HEK293 (cell line): ENCODE results near the gene SLC25A22.

Experiments
- CTCF ChIA-PET: fragments of 350-600 bp; formaldehyde crosslinking; extraction: SDS; loops from one replicate; lab custom pipeline; 2021; ENCODE audit warnings: antibody characterized with exemption; lab: Yijun Ruan, JAX
- POLR2A ChIA-PET: fragments of 300-600 bp; formaldehyde crosslinking; extraction: SDS; loops from one replicate; lab custom pipeline; 2020; ENCODE audit warnings: antibody characterized with exemption, inconsistent platforms; lab: Yijun Ruan, JAX
- H3K27ac ChIP-seq: fragments of 200-500 bp; sonication (Bioruptor generic); 2 replicates; pipeline ENCODE4 v1.5.1; 2014; ENCODE audit warnings: low read depth, low read length, control low read depth, inconsistent platforms; ENCODE audit errors: extremely low read depth
- H3K36me3 ChIP-seq, 2 experiments: fragments of 200-500 bp in 1 of 2; sonication (Bioruptor generic) in 1 of 2; 1 replicate in 1 of 2; 2 replicates in 1 of 2; pipeline ENCODE4 v1.5.1; 2014 to 2017; ENCODE audit warnings: inconsistent platforms in 2 of 2, low read length in 2 of 2; ENCODE audit not compliant: control insufficient read depth in 2 of 2, insufficient read depth in 1 of 2
- H3K4me1 ChIP-seq: fragments of 200-500 bp; sonication (Bioruptor generic); 2 replicates; pipeline ENCODE4 v1.5.1; 2014; ENCODE audit warnings: mild to moderate bottlenecking, low read length, inconsistent platforms; ENCODE audit not compliant: control insufficient read depth, insufficient read depth
- H3K4me3 ChIP-seq: 2 replicates; pipeline ENCODE4 v1.5.1; 2011; ENCODE audit warnings: low read depth, mild to moderate bottlenecking, control low read depth, low read length, moderate library complexity
- H3K9me3 ChIP-seq: fragments of 200-500 bp; sonication (Bioruptor generic); 2 replicates; pipeline ENCODE4 v1.5.1; 2014; ENCODE audit warnings: low read depth, low read length, inconsistent platforms; ENCODE audit not compliant: control insufficient read depth, insufficient read depth
- KLF8 ChIP-seq: fragments of 450-650 bp; formaldehyde crosslinking; IDR thresholded peaks from 2 replicates; pipeline ENCODE4 v1.5.1; 2016; ENCODE audit warnings: missing biosample characterization, missing genetic modification characterization
- MEIS1 ChIP-seq: sonication (generic); formaldehyde crosslinking; IDR thresholded peaks from 2 replicates; pipeline ENCODE4 v1.8.1; 2022; ENCODE audit warnings: missing genetic modification reagents, mild to moderate bottlenecking, borderline replicate concordance
- TCF7L2 ChIP-seq: IDR thresholded peaks from 2 replicates; pipeline ENCODE4 v1.6.1; 2011; ENCODE audit warnings: low read depth, mild to moderate bottlenecking, inconsistent platforms, low read length, moderate library complexity, borderline replicate concordance
- ZBTB1 ChIP-seq: fragments of 450-650 bp; formaldehyde crosslinking; IDR thresholded peaks from 2 replicates; pipeline ENCODE4 v1.5.1; 2016; ENCODE audit warnings: missing biosample characterization, missing genetic modification characterization
- ZIC2 ChIP-seq: fragments of 450-650 bp; formaldehyde crosslinking; IDR thresholded peaks from 2 replicates; pipeline ENCODE4 v1.5.1; 2016; ENCODE audit warnings: missing biosample characterization, missing genetic modification characterization
- ZNF146 ChIP-seq: fragments of 450-650 bp; formaldehyde crosslinking; IDR thresholded peaks from 2 replicates; pipeline ENCODE4 v1.5.1; 2016; ENCODE audit warnings: missing biosample characterization, missing genetic modification characterization
- ZNF169 ChIP-seq: fragments of 450-650 bp; formaldehyde crosslinking; IDR thresholded peaks from 2 replicates; pipeline ENCODE4 v1.5.1; 2016; ENCODE audit warnings: missing biosample characterization, missing genetic modification characterization
- ZNF174 ChIP-seq: fragments of 450-650 bp; formaldehyde crosslinking; IDR thresholded peaks from 2 replicates; pipeline ENCODE4 v1.5.0; 2017; ENCODE audit warnings: missing biosample characterization, mild to moderate bottlenecking, missing genetic modification characterization
- ZNF184 ChIP-seq: fragments of 450-650 bp; IDR thresholded peaks from 2 replicates; pipeline ENCODE4 v1.5.1; 2018; ENCODE audit warnings: missing biosample characterization, mild to moderate bottlenecking, missing genetic modification characterization
- ZNF19 ChIP-seq: fragments of 450-650 bp; formaldehyde crosslinking; IDR thresholded peaks from 2 replicates; pipeline ENCODE4; 2016; ENCODE audit warnings: missing biosample characterization, missing genetic modification characterization, low read depth
- ZNF214 ChIP-seq: fragments of 450-650 bp; formaldehyde crosslinking; IDR thresholded peaks from 2 replicates; pipeline ENCODE4 v1.5.1; 2017; ENCODE audit warnings: missing biosample characterization, mild to moderate bottlenecking, missing genetic modification characterization, borderline replicate concordance
- ZNF239 ChIP-seq: fragments of 450-650 bp; formaldehyde crosslinking; IDR thresholded peaks from 2 replicates; pipeline ENCODE4 v1.5.1; 2016; ENCODE audit warnings: missing biosample characterization, missing genetic modification characterization
- ZNF266 ChIP-seq: fragments of 450-650 bp; formaldehyde crosslinking; IDR thresholded peaks from 2 replicates; pipeline ENCODE4 v1.5.1; 2016; ENCODE audit warnings: missing biosample characterization, missing genetic modification characterization, low read depth
- ZNF362 ChIP-seq: fragments of 450-650 bp; formaldehyde crosslinking; IDR thresholded peaks from 2 replicates; pipeline ENCODE4 v1.5.1; 2016; ENCODE audit warnings: missing biosample characterization, missing genetic modification characterization
- ZNF521 ChIP-seq: fragments of 450-650 bp; formaldehyde crosslinking; IDR thresholded peaks from 2 replicates; pipeline ENCODE4 v1.5.1; 2017; ENCODE audit warnings: missing biosample characterization, mild to moderate bottlenecking, missing genetic modification characterization
- ZNF600 ChIP-seq: fragments of 450-650 bp; formaldehyde crosslinking; IDR thresholded peaks from 2 replicates; pipeline ENCODE4 v1.5.1; 2016; ENCODE audit warnings: missing biosample characterization, missing genetic modification characterization
- ZNF658 ChIP-seq: fragments of 450-650 bp; formaldehyde crosslinking; IDR thresholded peaks from 2 replicates; pipeline ENCODE4; 2016; ENCODE audit warnings: missing biosample characterization, missing genetic modification characterization
- ZNF777 ChIP-seq: fragments of 450-650 bp; formaldehyde crosslinking; IDR thresholded peaks from 2 replicates; pipeline ENCODE4 v1.5.1; 2017; ENCODE audit warnings: missing biosample characterization, missing genetic modification characterization, borderline replicate concordance
- ZNF837 ChIP-seq: fragments of 450-650 bp; formaldehyde crosslinking; IDR thresholded peaks from 2 replicates; pipeline ENCODE4 v1.5.1; 2016; ENCODE audit warnings: missing biosample characterization, missing genetic modification characterization
- ZNF843 ChIP-seq: fragments of 450-650 bp; formaldehyde crosslinking; IDR thresholded peaks from 2 replicates; pipeline ENCODE4 v1.5.1; 2016; ENCODE audit warnings: missing biosample characterization, missing genetic modification characterization
- TF ChIP-seq, protein P1 (sequence below): fragments of 450-650 bp; formaldehyde crosslinking; IDR thresholded peaks from 2 replicates; pipeline ENCODE4 v1.5.1; 2016; ENCODE audit warnings: missing biosample characterization, missing genetic modification characterization
- TF ChIP-seq, protein P2 (sequence below): fragments of 450-650 bp; formaldehyde crosslinking; IDR thresholded peaks from 2 replicates; pipeline ENCODE4 v1.5.1; 2016; ENCODE audit warnings: missing biosample characterization, missing genetic modification characterization
- TF ChIP-seq, protein P3 (sequence below): fragments of 450-650 bp; formaldehyde crosslinking; optimal IDR thresholded peaks from 2 replicates; pipeline ENCODE3; 2016; ENCODE audit warnings: missing biosample characterization, mild to moderate bottlenecking, missing genetic modification characterization

Gene SLC25A22

DNA sequence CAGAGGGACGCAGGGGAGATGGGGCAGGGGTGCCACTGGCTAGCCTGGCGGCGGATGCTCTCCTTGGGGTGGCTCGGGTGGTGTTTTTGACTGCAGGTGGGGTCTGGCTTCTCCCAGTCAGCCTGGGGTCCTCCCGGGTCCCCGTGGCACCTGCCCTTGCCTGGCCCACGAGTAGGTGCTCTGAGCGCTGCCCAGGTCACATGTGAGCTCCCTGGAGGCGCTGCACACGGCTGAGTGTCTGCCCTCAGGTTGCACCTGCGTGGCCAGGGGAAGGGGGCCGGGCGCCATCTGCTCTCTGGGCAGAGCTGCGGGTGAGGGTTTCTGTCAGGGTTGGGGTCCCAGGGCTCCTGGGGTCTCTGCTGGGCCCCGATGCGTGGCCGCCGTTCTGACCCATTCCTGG, 49.8 kb upstream of the SLC25A22 start:
- Histone ChIP-seq H3K4me1 (0 out of 2 replicates have a peak, but pooled peaks cover 6% of the 10 kb centered on the region), H3K36me3 (no peaks in the 10 kb centered on the region), H3K4me3 (no peak overlapping the region)

DNA sequence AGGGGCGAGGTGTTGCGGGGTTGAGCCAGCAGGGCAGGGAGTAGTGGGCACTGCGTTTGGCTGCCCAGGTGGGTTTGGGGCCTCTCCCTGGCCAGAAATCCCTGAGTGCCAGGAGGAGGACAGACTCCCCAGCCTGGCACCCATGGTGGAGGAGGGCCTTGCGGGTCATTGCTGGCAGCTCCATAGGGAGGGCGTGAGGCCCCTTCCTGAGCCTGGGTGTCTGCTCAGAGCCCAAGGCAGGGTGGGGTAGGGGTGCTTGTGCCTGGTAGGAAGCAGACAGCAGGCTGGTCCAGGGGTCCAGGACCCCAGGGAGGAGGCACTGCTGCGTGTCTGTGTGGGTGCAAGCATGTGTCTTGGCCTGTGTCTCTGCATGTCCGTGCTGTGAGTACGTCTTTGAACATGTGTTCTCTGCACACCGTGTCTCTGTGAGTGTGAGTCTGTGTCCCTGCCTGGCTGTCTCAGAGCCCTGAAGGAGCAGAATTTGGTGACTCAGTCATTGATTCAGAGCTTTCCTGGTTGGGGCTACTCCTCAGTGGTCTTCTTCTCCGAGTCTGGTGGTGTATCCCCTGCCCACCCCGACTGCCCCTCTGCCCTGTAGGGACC, 48.5 kb upstream of the SLC25A22 start:
- POLR2A ChIA-PET = interaction anchor here (1.5 to 1.9 kb wide), 2 partner anchors 11 to 27 kb away, joined by 3 to 6 read pairs; partner anchors contain the start of gene PNPLA2
- no peak overlapping the region for H3K27ac ChIP-seq
- CTCF ChIA-PET = interaction anchor here (0.6 to 2.3 kb wide), 3 partner anchors 18 to 205 kb away, joined by 3 to 9 read pairs (median 3); partner anchors contain the start of gene TALDO1
- H3K9me3 ChIP-seq = no peaks in the 10 kb centered on the region
- no peaks in the 10 kb centered on the region for H3K36me3 ChIP-seq
- H3K4me3 ChIP-seq = no peak overlapping the region
- TF ChIP-seq ZNF174 (tag by site-specific recombination) (no peak), ZNF777 (tag by site-specific recombination) (no peak), ZNF521 (tag by site-specific recombination) (no peak), ZNF362 (tag by site-specific recombination) (no peak), ZNF19 (tag by site-specific recombination) (no peak), ZNF184 (tag by site-specific recombination) (no peak), ZNF600 (tag by site-specific recombination) (0 out of 2 replicates have a peak, but pooled peaks have one; percentile 2), ZNF843 (tag by site-specific recombination) (no peak)
- TF ChIP-seq, protein P1, sequence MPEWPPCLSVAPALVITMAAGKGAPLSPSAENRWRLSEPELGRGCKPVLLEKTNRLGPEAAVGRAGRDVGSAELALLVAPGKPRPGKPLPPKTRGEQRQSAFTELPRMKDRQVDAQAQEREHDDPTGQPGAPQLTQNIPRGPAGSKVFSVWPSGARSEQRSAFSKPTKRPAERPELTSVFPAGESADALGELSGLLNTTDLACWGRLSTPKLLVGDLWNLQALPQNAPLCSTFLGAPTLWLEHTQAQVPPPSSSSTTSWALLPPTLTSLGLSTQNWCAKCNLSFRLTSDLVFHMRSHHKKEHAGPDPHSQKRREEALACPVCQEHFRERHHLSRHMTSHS (tag by site-specific recombination) = no peak
- TF ChIP-seq, protein P2, sequence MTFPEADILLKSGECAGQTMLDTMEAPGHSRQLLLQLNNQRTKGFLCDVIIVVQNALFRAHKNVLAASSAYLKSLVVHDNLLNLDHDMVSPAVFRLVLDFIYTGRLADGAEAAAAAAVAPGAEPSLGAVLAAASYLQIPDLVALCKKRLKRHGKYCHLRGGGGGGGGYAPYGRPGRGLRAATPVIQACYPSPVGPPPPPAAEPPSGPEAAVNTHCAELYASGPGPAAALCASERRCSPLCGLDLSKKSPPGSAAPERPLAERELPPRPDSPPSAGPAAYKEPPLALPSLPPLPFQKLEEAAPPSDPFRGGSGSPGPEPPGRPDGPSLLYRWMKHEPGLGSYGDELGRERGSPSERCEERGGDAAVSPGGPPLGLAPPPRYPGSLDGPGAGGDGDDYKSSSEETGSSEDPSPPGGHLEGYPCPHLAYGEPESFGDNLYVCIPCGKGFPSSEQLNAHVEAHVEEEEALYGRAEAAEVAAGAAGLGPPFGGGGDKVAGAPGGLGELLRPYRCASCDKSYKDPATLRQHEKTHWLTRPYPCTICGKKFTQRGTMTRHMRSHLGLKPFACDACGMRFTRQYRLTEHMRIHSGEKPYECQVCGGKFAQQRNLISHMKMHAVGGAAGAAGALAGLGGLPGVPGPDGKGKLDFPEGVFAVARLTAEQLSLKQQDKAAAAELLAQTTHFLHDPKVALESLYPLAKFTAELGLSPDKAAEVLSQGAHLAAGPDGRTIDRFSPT (tag by site-specific recombination) = peak; percentile 48; the same call in 1 of the 2 replicates
- 0 out of 2 replicates have a peak, but pooled peaks cover 6% of the 10 kb centered on the region for H3K4me1 ChIP-seq

More for the DNA sequence above, 49.8 kb upstream of the SLC25A22 start:
- ChIA-PET POLR2A (interaction anchor here (1.1 to 1.9 kb wide), 3 partner anchors 9 to 48 kb away, joined by 3 to 6 read pairs (median 3); partner anchors contain the start of gene PNPLA2), CTCF (interaction anchor here (0.7 to 1.8 kb wide), 9 partner anchors 9 to 1425 kb away, joined by 3 to 10 read pairs (median 5); no protein-coding TSS in a partner anchor)
- no peak overlapping the region for H3K27ac ChIP-seq
- H3K9me3 ChIP-seq = no peaks in the 10 kb centered on the region
- TF ChIP-seq TCF7L2 = no peak
- no peak for TF ChIP-seq ZNF239 (tag by site-specific recombination)
- TF ChIP-seq ZNF146 = no peak
- TF ChIP-seq, protein P2 (tag by site-specific recombination) = no peak
- no peak for TF ChIP-seq ZNF169 (tag by site-specific recombination)
- TF ChIP-seq ZNF837 = no peak
- no peak for TF ChIP-seq ZNF843 (tag by site-specific recombination)
- TF ChIP-seq ZIC2 (tag by site-specific recombination) = no peak
- TF ChIP-seq MEIS1 (CRISPR knock-in tag) = no peak
- TF ChIP-seq, protein P3, sequence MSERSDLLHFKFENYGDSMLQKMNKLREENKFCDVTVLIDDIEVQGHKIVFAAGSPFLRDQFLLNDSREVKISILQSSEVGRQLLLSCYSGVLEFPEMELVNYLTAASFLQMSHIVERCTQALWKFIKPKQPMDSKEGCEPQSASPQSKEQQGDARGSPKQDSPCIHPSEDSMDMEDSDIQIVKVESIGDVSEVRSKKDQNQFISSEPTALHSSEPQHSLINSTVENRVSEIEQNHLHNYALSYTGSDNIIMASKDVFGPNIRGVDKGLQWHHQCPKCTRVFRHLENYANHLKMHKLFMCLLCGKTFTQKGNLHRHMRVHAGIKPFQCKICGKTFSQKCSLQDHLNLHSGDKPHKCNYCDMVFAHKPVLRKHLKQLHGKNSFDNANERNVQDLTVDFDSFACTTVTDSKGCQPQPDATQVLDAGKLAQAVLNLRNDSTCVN = no peak
- TF ChIP-seq ZBTB1 = no peak
- TF ChIP-seq KLF8 = no peak
- TF ChIP-seq ZNF214 (tag by site-specific recombination) = no peak
- TF ChIP-seq ZNF266 = no peak
- no peak for TF ChIP-seq ZNF658 (tag by site-specific recombination)
- no peak for TF ChIP-seq ZNF19 (tag by site-specific recombination)
